Subcutaneous adipose tissue (tissue), 4 donors: ENCODE results near the gene SYNC. TPM values are rescaled to one million over a fixed set of nuclear protein-coding genes. Genes with fewer than 3 reads are reported as not detected.

ENCODE experiments used
- total RNA-seq, 4 donors: library from RNA; depleted of rRNA; stranded (reverse); fragments of >200 nt; gene quantifications; one replicate each; pipeline ENCODE4 v1.1.0, GENCODE V29; 2016
- TF ChIP-seq, protein P1 (sequence below): fragments of 450-650 bp; IDR thresholded peaks from one replicate; pipeline ENCODE4 v1.5.1; 2016; ENCODE audit warnings: low read depth, mild to moderate bottlenecking, control low read depth, antibody characterized with exemption, moderate library complexity

SYNC gene
- total RNA-seq, 4 donors from 2014 or later = 13.3 to 29.7 (median 18.6) TPM

DNA sequence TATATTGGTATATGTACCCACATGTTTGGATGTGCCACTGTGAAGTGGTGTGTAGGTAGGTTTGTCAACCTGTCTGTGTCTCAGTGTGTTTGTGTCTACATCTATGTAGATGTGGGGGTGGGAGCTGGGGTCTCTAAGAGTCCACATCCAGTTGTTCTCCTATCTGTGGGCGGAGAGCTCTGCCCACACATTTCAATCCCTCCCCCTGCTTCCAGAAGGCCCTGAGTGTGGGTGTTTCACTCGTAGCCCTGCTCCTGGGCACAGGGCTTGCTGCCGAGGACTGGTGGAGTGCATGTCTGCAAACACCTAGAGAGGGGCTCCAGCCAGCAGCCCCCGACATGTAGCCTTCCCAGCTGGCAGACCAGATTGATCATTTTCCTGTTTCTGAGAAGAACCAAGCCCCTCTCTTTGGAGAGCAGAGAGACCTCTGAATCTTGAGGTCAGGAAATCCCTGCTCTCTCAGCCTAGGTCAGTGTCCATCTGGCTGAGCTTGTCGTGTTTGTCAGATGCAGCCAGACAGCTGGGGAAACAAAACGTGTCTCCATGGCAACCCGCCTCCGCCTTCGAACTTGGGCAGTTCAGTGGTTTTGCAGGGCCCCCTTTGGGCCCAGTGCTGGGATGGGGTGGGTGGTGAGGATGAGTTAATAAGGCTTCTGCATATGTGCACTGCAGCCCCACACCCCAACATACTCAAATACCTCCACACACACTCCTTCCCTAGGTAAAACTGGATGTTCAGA, 31.2 kb upstream of the SYNC start:
- TF ChIP-seq, protein P1, sequence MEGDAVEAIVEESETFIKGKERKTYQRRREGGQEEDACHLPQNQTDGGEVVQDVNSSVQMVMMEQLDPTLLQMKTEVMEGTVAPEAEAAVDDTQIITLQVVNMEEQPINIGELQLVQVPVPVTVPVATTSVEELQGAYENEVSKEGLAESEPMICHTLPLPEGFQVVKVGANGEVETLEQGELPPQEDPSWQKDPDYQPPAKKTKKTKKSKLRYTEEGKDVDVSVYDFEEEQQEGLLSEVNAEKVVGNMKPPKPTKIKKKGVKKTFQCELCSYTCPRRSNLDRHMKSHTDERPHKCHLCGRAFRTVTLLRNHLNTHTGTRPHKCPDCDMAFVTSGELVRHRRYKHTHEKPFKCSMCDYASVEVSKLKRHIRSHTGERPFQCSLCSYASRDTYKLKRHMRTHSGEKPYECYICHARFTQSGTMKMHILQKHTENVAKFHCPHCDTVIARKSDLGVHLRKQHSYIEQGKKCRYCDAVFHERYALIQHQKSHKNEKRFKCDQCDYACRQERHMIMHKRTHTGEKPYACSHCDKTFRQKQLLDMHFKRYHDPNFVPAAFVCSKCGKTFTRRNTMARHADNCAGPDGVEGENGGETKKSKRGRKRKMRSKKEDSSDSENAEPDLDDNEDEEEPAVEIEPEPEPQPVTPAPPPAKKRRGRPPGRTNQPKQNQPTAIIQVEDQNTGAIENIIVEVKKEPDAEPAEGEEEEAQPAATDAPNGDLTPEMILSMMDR = no peak

GRCh38 chr1:32729254-32730046, 26.9 kb upstream of the SYNC start:
- TF ChIP-seq, protein P1 = no peak

DNA sequence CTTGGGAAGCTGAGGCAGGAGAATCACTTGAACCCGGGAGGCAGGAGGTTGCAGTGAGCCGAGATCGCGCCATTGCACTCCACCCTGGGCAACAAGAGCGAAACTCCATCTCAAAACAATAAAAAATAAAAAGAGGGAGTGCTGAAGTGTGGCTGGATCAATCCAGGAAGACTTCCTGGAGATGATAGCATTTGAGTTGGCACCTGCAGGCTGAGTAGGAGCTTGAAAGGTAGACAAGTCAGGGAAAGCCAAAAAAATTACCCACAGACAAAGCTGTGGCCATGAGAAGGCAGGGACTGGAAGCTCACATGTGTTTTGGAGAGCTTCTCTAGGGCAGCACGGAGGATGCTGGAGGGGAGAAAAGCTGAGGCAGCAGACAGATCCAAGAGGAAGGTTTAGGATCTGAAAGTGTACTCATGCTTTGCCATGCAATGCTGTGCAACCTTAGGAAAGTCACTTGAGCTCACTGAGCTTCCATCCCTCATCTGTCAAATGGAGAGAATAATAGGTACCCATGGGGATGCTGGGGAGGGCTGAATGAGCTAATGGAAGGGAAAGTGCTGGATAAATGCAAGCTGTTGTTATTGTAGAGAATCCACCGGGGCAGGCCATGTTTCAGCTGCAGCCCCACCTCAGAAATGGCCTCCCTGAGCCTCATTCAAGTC, 26.0 kb upstream of the SYNC start:
- TF ChIP-seq, protein P1 = no peak

DNA sequence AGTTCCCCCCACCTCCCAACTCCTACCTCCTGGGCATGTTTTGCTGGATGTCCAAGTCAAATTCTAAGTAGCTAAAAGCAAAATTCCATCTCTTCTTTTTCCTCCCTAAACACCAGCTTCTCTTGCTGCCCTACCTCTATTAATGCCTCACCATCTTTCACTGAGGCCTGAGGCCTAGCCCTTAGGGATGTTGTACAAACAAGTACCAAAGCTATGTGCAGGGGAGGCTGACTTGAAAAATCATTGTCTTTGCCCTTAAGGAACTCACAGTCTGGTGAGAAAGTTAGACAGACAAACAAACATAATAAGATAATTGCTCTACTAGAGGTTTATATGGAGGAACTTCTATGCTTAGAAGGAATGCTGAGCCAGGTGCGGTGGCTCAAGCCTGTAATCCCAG, 25.3 kb upstream of the SYNC start:
- TF ChIP-seq, protein P1 = no peak

DNA sequence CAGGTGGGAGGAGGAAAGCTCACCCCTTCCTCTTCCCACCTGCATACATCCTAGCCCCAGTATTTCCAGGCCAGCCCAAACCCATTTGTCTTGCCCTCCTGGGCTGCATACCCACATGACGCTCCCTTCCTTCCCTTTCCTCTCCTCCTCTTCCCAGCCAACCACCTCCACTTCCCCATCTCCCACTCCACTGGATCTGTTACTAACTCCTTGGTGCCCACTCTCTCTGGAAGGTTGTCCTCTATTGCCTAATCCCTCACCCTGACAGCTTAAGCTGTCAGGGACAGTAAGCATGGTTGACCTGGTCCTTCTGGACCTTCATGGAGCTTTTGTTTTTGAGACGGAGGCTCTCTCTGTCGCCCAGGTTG, 23.0 kb upstream of the SYNC start:
- TF ChIP-seq, protein P1 = no peak

GRCh38 chr1:32724678-32725614, 22.4 kb upstream of the SYNC start:
- TF ChIP-seq, protein P1 = no peak
